Measurements from ENCODE around the gene CCN5.

DNA sequence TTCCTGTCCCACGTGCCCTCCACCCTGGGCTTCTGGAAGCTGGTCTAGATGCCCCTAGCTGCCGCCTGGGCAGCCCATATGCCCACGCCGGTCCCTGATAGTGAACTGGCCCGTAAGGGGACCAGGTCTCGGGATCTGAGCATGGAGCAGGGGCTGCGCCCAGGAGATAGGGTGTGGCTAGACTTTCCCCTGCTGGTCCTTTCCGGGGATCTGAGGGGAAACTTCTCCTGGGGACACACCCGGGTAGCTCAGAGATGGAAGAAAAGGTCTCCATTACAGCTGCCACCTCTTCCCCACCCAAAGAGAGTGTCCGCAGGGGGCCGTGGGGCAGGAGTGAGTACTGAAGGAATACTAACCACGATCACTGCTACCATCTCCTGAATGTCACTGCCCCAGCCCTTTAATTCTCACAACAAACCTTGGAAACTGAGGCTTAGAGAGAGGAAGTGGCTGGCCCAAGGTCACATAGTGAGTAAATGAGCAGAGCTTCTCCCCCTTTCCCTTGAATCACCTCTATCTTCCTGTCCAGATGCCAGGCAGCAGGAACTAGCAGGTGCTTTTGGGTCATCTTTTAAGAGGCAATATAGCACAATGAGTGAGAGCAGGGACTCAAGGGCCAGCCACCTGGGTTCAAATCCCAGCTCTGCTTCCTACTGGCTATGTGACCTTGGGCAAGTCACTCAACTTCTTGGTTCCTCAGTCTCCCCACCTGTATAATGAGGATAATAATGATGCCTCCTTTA, 11.8 kb upstream of the CCN5 start:
- TF ChIP-seq EZH2 (IDR thresholded peaks at IDR 0.05; ENCODE audit: insufficient read depth, poor library complexity, severe bottlenecking): no peak
- TF ChIP-seq EZH2phosphoT487 (IDR thresholded peaks at IDR 0.05; ENCODE audit: insufficient read depth, low read depth): no peak
